Measurements from ENCODE around the gene RBMS1. TPM values are rescaled to one million over a fixed set of nuclear protein-coding genes. Genes with fewer than 3 reads are reported as not detected.

The RBMS1 gene
- total and polyA plus RNA-seq, 2 of the 4 experiments (the other 2 are of a cell fraction), result 43.5 to 64.9 TPM

GRCh38 chr2:160516547-160517365 lies 23.1 kb upstream of the RBMS1 start:
- WGBS, 2 experiments (ENCODE audit: extremely low coverage in 2 of 2, insufficient read length in 1 of 2), result 100% methylated on average over 1 of the region's 10 CpGs; no CpG with 5 or more reads in 1 of the 2 experiments
- POLR2A ChIA-PET (ENCODE audit: unreplicated experiment), result no interaction called here

More at GRCh38 chr2:160516547-160517365, 23.1 kb upstream of the RBMS1 start:
- Histone ChIP-seq H2BK15ac (ENCODE audit: low read depth, low read length) (0 out of 3 replicates have a peak overlapping the region, but pooled peaks have one; percentile 39), H3K36me3 (ENCODE audit: control insufficient read depth, insufficient read depth, low read length) (no peaks in the 10 kb centered on the region), H2AFZ (replicated peaks; ENCODE audit: low read length, poor library complexity) (peak overlapping the region; percentile 8), H2AK5ac (ENCODE audit: low read depth, low read length) (0 out of 2 replicates have a peak overlapping the region, but pooled peaks have one; percentile 12), H3K18ac (ENCODE audit: low read depth, low read length) (no peak overlapping the region), H3K79me1 (ENCODE audit: low read depth in 1 of 2, low read length in 2 of 2) (no peaks in the 10 kb centered on the region), H3K23ac (ENCODE audit: low read depth, low read length) (no peak overlapping the region), H3K9me1 (ENCODE audit: insufficient read depth, low read length) (no peaks in the 10 kb centered on the region; the same call in 1 of the 2 replicates), H3K4me3 (ENCODE audit: insufficient read depth, low read depth, low read length) (no peak overlapping the region), H2BK20ac (ENCODE audit: low read depth, low read length) (no peak overlapping the region; the same call in 1 of the 2 replicates), H3K4ac (ENCODE audit: low read depth, low read length) (no peak overlapping the region), H3K4me1 (ENCODE audit: control insufficient read depth, insufficient read depth, low read length) (no peaks in the 10 kb centered on the region), H3K14ac (replicated peaks; ENCODE audit: low read depth, low read length) (no peak overlapping the region), H3K4me2 (ENCODE audit: low read depth, low read length) (no peak overlapping the region), H2BK120ac (ENCODE audit: low read depth, low read length) (peak overlapping the region; percentile 32; the same call in 1 of the 2 replicates), H3K27ac (ENCODE audit: insufficient read depth, low read length) (no peak overlapping the region), H4K5ac (ENCODE audit: low read depth, low read length) (no peak overlapping the region), H4K8ac (ENCODE audit: low read depth in 2 of 2, low read length in 2 of 2) (no peak overlapping the region), H4K91ac (ENCODE audit: insufficient read depth, low read depth, low read length) (no peak overlapping the region), H2BK5ac (ENCODE audit: low read depth, low read length, poor library complexity, severe bottlenecking) (no peak overlapping the region), H2AK9ac (replicated peaks; ENCODE audit: low read depth, low read length, poor library complexity) (no peak overlapping the region), H4K20me1 (ENCODE audit: insufficient read depth, low read length) (no peaks in the 10 kb centered on the region), H3K56ac (ENCODE audit: extremely low read depth, insufficient read depth, low read length) (no peak overlapping the region), H3K9ac (ENCODE audit: low read depth, low read length) (no peak overlapping the region), H3K27me3 (ENCODE audit: control insufficient read depth, insufficient read depth, low read length) (no peaks in the 10 kb centered on the region), H3K9me3 (ENCODE audit: control insufficient read depth, insufficient read depth, low read length) (no peaks in the 10 kb centered on the region)
- CTCF ChIA-PET, result interaction anchor here (0.6 kb wide), 3 partner anchors 36 to 137 kb away, joined by 3 to 4 read pairs (median 4); no protein-coding TSS in a partner anchor
- TF ChIP-seq FOS (IDR thresholded peaks at IDR 0.05; ENCODE audit: low read depth, low read length) (peak; percentile 12; the same call in 1 of the 2 replicates), CHD1 (IDR thresholded peaks at IDR 0.05; ENCODE audit: low read depth, low read length) (no peak), CTCF (conservative IDR thresholded peaks at IDR 0.05; ENCODE audit: low read depth, low read length) (no peak)
- intact Hi-C loops (cut with micrococcal nuclease) (no loop called here), dilution Hi-C loops (cut with HindIII; ENCODE audit: low sequenced_read_pairs, unreplicated experiment) (no loop called here), in situ Hi-C loops (cut with MboI; ENCODE audit: low sequenced_read_pairs) (no loop called here)
- no TSS peak for BruUV-seq (replicated peaks)
- DNase-seq (peak; percentile 38), ATAC-seq (ENCODE audit: low read depth) (no peak; the same call in 1 of the 2 replicates)

Measured in IMR-90 (cell line).